ENCODE results near the gene RUNX2. TPM values are rescaled to one million over a fixed set of nuclear protein-coding genes. Genes with fewer than 3 reads are reported as not detected.

Gene RUNX2
- total and polyA plus RNA-seq, 2 of the 8 experiments (the other 6 are each of a cell fraction or from before 2014, with no cell fraction given): 0.26 to 1.2 TPM

- H3K27me3 ChIP-seq (replicated peaks in 1 of 4; ENCODE audit: control insufficient read depth in 3 of 4, extremely low read depth in 1 of 4, insufficient read depth in 3 of 4, low read length in 3 of 4): peaks cover 0 to 1% (median 0%) of the 10 kb centered on the region in 4 experiments; a peak in 1 of 7 replicates
- no peak overlapping the region for H3K18ac ChIP-seq (ENCODE audit: extremely low read depth, low read length)
- no peak overlapping the region for H3K9ac ChIP-seq (replicated peaks in 1 of 4; ENCODE audit: extremely low read depth in 1 of 4, low read depth in 3 of 4, low read length in 3 of 4)
- H3K23me2 ChIP-seq (ENCODE audit: low read depth, low read length): peaks cover 6% of the 10 kb centered on the region; the same call in 1 of the 2 replicates
- no peak overlapping the region for H3K4ac ChIP-seq (replicated peaks; ENCODE audit: insufficient read length, low read depth, low read length)
- H2BK20ac ChIP-seq (ENCODE audit: low read length): no peak overlapping the region
- no peaks in the 10 kb centered on the region for H3K9me3 ChIP-seq (ENCODE audit: insufficient read depth in 2 of 2, low read depth in 1 of 2, low read length in 1 of 2)
- H4K20me1 ChIP-seq (replicated peaks in 1 of 2; ENCODE audit: control insufficient read depth in 1 of 2, insufficient read depth in 2 of 2, low read length in 2 of 2): peaks cover 0 to 4% of the 10 kb centered on the region in 2 experiments
- H3K79me2 ChIP-seq (ENCODE audit: control insufficient read depth in 1 of 2, insufficient read depth in 2 of 2, low read length in 2 of 2): no peaks in the 10 kb centered on the region
- no peak overlapping the region for H4K5ac ChIP-seq (ENCODE audit: insufficient read length, low read depth, low read length)
- FAIRE-seq (no peak), DNase-seq (ENCODE audit: low read depth in 1 of 2, low spot score in 2 of 2) (no peak)
- H3K23ac ChIP-seq (ENCODE audit: insufficient read length): no peak overlapping the region
- no peak overlapping the region for H3K4me2 ChIP-seq (ENCODE audit: insufficient read depth in 1 of 2, low read depth in 2 of 2, low read length in 2 of 2)
- no peak overlapping the region for H2BK12ac ChIP-seq (ENCODE audit: low read depth, low read length)
- TF ChIP-seq YY1 (IDR thresholded peaks at IDR 0.05; ENCODE audit: low read depth, low read length): no peak
- CTCF ChIA-PET (ENCODE audit: partially characterized antibody): interaction anchor here (1.2 to 1.9 kb wide), 3 partner anchors 9 to 56 kb away, joined by 3 to 5 read pairs (median 4); no protein-coding TSS in a partner anchor
- H2BK15ac ChIP-seq (ENCODE audit: low read length): no peak overlapping the region
- H3K36me3 ChIP-seq (ENCODE audit: control insufficient read depth in 2 of 4, insufficient read depth in 4 of 4, low read length in 3 of 4): no peaks in the 10 kb centered on the region
- H2BK120ac ChIP-seq (replicated peaks; ENCODE audit: low read depth, low read length): no peak overlapping the region
- H3K56ac ChIP-seq (replicated peaks; ENCODE audit: insufficient read length, low read depth, low read length): no peak overlapping the region
- H2AK5ac ChIP-seq (ENCODE audit: low read depth, low read length): no peak overlapping the region
- H3K79me1 ChIP-seq (ENCODE audit: low read depth, low read length): no peaks in the 10 kb centered on the region
- H4K91ac ChIP-seq (replicated peaks; ENCODE audit: insufficient read length, low read length): no peak overlapping the region
- no peaks in the 10 kb centered on the region for H3K4me1 ChIP-seq (replicated peaks in 1 of 4; ENCODE audit: control insufficient read depth in 3 of 4, insufficient read depth in 4 of 4, low read length in 3 of 4)
- 85% methylated on average over 14 of the region's 14 CpGs; no CpG with 5 or more reads in 1 of the 2 experiments for WGBS, 2 experiments (ENCODE audit: extremely low coverage in 1 of 2, insufficient coverage in 1 of 2, insufficient read length in 1 of 2, insufficient replicate concordance in 2 of 2, low coverage in 1 of 2, low lambda C conversion rate in 2 of 2, missing lambda C conversion rate in 1 of 2)
- H3K27ac ChIP-seq (ENCODE audit: low read depth, low read length): no peak overlapping the region
- H3K4me3 ChIP-seq (ENCODE audit: extremely low read depth in 1 of 4, insufficient read depth in 2 of 4, low read depth in 3 of 4, low read length in 4 of 4): no peak overlapping the region
- no peak overlapping the region for H2AFZ ChIP-seq (ENCODE audit: low read length)
- H4K8ac ChIP-seq (ENCODE audit: extremely low read depth, insufficient read depth, low read length): no peak overlapping the region
- H2BK5ac ChIP-seq (ENCODE audit: low read depth, low read length): no peak overlapping the region
- no peak overlapping the region for H3K14ac ChIP-seq (ENCODE audit: insufficient read length)
- POLR2A ChIA-PET (ENCODE audit: partially characterized antibody): interaction anchor here (0.6 kb wide), 1 partner anchor 15 kb away, joined by 4 read pairs; no protein-coding TSS in a partner anchor
Measured at GRCh38 chr6:45555981-45556771, 228.0 kb downstream of the RUNX2 start.

Measured in H1 (cell line).